RWPE2 (cell line): ENCODE data around the gene SH3PXD2A.

Source experiments
- ATAC-seq: fragments of 200-7000 bp; cut with Tn5 transposase; 3 replicates; pipeline ENCODE4 v1.9.1; 2021; ENCODE audit warnings: low read depth
- DNase-seq: peaks from one replicate; pipeline ENCODE4 v3.0.0-alpha.2; 2020; ENCODE audit warnings: low spot score
- H3K27ac ChIP-seq: fragments of 450-650 bp; 2 replicates; pipeline ENCODE4 v1.5.1; 2017; ENCODE audit warnings: mild to moderate bottlenecking; ENCODE audit not compliant: poor library complexity, severe bottlenecking
- H3K27me3 ChIP-seq: fragments of 250-450 bp; sonication (Bioruptor Pico); 2 replicates; pipeline ENCODE4 v1.5.1; 2021; ENCODE audit warnings: mild to moderate bottlenecking, moderate library complexity; ENCODE audit not compliant: insufficient read depth, poor library complexity, severe bottlenecking
- H3K36me3 ChIP-seq: fragments of 250-450 bp; sonication (Bioruptor Pico); 2 replicates; pipeline ENCODE4 v1.5.1; 2020; ENCODE audit warnings: low read depth, mild to moderate bottlenecking, moderate library complexity
- H3K4me1 ChIP-seq: fragments of 250-450 bp; sonication (Bioruptor Pico); 2 replicates; pipeline ENCODE4 v1.5.1; 2021; ENCODE audit warnings: mild to moderate bottlenecking, moderate library complexity; ENCODE audit not compliant: insufficient read depth, poor library complexity, severe bottlenecking
- H3K4me3 ChIP-seq: fragments of 250-450 bp; sonication (Bioruptor Pico); 2 replicates; pipeline ENCODE4 v1.5.1; 2021; ENCODE audit warnings: mild to moderate bottlenecking, moderate library complexity; ENCODE audit not compliant: severe bottlenecking
- H3K9me3 ChIP-seq: fragments of 250-450 bp; sonication (Bioruptor Pico); 2 replicates; pipeline ENCODE4 v1.5.1; 2021; ENCODE audit warnings: mild to moderate bottlenecking, moderate library complexity; ENCODE audit not compliant: severe bottlenecking
- TF ChIP-seq, protein P1 (sequence below): fragments of 450-650 bp; IDR thresholded peaks from one replicate; pipeline ENCODE4 v1.5.1; 2017; ENCODE audit warnings: mild to moderate bottlenecking, moderate library complexity; ENCODE audit not compliant: poor library complexity, severe bottlenecking

SH3PXD2A gene

DNA sequence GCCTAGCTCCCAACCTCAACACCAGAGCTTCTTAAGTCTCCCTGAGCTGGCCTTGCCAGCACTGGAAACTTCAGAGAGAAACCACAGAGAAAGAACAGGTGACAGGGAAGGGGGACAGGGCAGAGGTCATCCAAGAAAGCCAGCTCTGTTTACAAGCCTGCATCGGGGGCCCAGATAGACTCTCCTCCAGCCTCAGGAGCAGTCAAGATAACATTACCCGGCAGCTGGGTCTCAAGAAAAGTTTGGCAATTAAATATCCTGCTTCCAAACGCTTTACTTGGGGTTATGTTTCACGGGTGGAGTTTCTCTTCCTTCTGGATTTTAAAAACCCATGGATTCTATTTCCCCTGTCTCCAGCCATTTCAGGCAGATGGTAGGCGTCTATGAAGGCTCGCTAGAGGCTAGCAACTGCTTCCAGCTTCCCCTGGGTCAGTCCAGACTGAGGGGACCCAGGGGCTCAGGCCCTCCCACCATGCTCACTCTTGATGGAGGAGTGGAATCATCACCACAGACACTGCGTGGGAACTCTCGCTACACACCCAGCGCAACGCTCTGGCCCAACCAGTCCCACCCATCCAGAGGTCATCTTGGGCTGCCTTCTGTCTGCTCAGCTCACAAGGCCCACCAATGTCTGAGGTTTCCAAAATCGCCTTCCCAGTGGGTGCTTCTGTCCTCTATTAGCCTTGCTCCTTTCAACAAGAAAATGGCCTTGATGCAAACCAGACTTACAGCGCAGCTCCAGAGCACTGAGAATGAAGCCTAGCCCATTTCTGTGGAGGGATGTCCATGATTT is 48.8 kb downstream of the SH3PXD2A start:
- TF ChIP-seq, protein P1, sequence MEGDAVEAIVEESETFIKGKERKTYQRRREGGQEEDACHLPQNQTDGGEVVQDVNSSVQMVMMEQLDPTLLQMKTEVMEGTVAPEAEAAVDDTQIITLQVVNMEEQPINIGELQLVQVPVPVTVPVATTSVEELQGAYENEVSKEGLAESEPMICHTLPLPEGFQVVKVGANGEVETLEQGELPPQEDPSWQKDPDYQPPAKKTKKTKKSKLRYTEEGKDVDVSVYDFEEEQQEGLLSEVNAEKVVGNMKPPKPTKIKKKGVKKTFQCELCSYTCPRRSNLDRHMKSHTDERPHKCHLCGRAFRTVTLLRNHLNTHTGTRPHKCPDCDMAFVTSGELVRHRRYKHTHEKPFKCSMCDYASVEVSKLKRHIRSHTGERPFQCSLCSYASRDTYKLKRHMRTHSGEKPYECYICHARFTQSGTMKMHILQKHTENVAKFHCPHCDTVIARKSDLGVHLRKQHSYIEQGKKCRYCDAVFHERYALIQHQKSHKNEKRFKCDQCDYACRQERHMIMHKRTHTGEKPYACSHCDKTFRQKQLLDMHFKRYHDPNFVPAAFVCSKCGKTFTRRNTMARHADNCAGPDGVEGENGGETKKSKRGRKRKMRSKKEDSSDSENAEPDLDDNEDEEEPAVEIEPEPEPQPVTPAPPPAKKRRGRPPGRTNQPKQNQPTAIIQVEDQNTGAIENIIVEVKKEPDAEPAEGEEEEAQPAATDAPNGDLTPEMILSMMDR, result no peak
- no peak overlapping the region for H3K4me3 ChIP-seq
- DNase-seq, result no peak
- no peaks in the 10 kb centered on the region for H3K27me3 ChIP-seq
- H3K9me3 ChIP-seq, result no peaks in the 10 kb centered on the region
- no peak overlapping the region for H3K27ac ChIP-seq
- no peak for ATAC-seq
- peaks cover 11% of the 10 kb centered on the region for H3K36me3 ChIP-seq
- H3K4me1 ChIP-seq, result peaks cover 14% of the 10 kb centered on the region

DNA sequence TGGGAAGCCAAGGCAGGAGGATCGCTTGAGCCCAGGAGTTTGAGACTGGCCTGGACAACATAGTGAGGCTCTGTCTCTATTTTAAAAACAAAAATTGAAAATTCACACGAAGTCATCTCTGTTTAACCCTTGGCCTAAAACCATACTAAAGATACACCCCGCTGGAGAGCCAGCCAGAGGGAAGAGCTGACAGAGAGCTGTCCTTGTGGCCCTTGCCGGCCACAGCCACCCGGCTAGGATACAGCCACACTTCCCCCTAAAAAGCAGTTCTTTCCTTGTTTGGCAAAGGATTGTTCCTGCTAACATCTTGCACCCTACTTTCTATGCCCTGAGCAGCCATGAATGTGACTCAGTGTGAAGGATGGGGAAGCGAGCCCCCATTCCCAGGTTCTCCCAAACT is 49.6 kb downstream of the SH3PXD2A start:
- Histone ChIP-seq H3K4me1 (peaks cover 22% of the 10 kb centered on the region), H3K36me3 (peaks cover 7% of the 10 kb centered on the region), H3K4me3 (no peak overlapping the region), H3K27me3 (no peaks in the 10 kb centered on the region), H3K27ac (peak overlapping the region; percentile 29), H3K9me3 (no peaks in the 10 kb centered on the region)
- TF ChIP-seq, protein P1, result no peak
- ATAC-seq (no peak), DNase-seq (no peak)

DNA sequence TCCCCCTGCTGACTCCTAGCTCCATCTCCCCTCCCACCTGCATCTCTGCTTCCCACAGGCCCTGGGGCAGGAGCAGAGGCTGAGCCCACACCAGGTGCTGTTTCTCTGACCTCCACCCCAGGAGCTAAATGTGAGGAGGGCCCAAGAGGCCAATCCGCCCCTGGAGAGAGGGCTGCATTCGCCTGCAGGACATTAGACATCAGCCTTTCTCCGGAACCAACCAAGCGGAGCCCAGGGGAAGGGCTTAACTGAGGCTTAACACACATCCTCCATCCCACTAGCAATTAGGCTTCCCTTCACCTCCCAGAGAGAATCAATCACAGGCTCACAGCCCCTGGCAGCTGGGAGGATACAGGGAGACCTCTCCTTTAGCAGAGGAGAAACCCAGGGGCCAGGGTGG is 50.5 kb downstream of the SH3PXD2A start:
- ATAC-seq (no peak), DNase-seq (no peak)
- Histone ChIP-seq H3K36me3 (peaks cover 9% of the 10 kb centered on the region), H3K9me3 (no peaks in the 10 kb centered on the region), H3K27ac (peak overlapping the region; percentile 29), H3K4me1 (peaks cover 28% of the 10 kb centered on the region), H3K27me3 (no peaks in the 10 kb centered on the region), H3K4me3 (no peak overlapping the region)
- TF ChIP-seq, protein P1, result no peak

DNA sequence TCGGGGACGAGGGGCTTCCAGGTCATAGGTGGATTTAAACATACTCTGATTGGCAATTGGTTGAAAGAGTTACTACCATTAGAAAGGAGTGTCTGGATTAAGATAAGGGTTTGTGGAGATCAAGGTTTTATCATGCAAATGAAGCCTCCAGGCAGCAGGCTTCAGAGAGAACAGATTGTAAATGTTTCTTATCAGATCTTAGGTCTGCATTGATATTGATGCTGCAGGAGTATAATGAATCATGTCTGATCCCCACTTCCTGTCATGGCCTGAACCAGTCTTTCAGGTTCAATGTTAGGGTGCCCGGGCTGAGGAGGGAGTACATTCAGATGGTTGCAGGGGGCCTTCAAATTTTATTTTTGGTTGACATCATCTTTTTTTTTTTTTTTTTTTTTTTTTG is 51.4 kb downstream of the SH3PXD2A start:
- H3K27ac ChIP-seq, result peak overlapping the region; percentile 29
- H3K4me1 ChIP-seq, result peaks cover 31% of the 10 kb centered on the region
- H3K27me3 ChIP-seq, result no peaks in the 10 kb centered on the region
- TF ChIP-seq, protein P1, result no peak
- H3K4me3 ChIP-seq, result no peak overlapping the region
- ATAC-seq, result peak; percentile 35; the same call in 2 of the 3 replicates
- no peaks in the 10 kb centered on the region for H3K9me3 ChIP-seq
- peaks cover 18% of the 10 kb centered on the region for H3K36me3 ChIP-seq
- DNase-seq, result no peak
